Mucosa of descending colon (tissue), 3 donors: ENCODE data around the gene EOMES. TPM values are rescaled to one million over a fixed set of nuclear protein-coding genes. Genes with fewer than 3 reads are reported as not detected.

Experiments
- ATAC-seq: fragments of 200-7000 bp; cut with Tn5 transposase; one replicate; pipeline ENCODE4 v1.9.1; 2020; ENCODE audit warnings: mild to moderate bottlenecking, moderate library complexity
- DNase-seq, 3 donors: peaks; one replicate each; pipeline ENCODE4 v3.0.0-alpha.2; 2020
- H3K36me3 ChIP-seq: fragments of 200-600 bp; one replicate; pipeline ENCODE4 v1.8.0; 2021; ENCODE audit warnings: low read depth, mild to moderate bottlenecking
- H3K4me1 ChIP-seq: fragments of 200-600 bp; one replicate; pipeline ENCODE4 v1.8.0; 2021; ENCODE audit warnings: low read depth, mild to moderate bottlenecking
- H3K4me3 ChIP-seq: fragments of 200-600 bp; one replicate; pipeline ENCODE4 v1.8.0; 2021; ENCODE audit warnings: mild to moderate bottlenecking
- H3K9me3 ChIP-seq: fragments of 200-600 bp; one replicate; pipeline ENCODE4 v1.8.0; 2021; ENCODE audit warnings: mild to moderate bottlenecking
- intact Hi-C, 2 donors: fragments of 100-400 bp; cut with DNase I in 1 of 2; cut with micrococcal nuclease in 1 of 2; formaldehyde crosslinking; loops; one replicate each; pipeline versions ENCODE4 v1.11.0 to v1.11.1; 2022; cut with DNase I, micrococcal nuclease
- total RNA-seq, 3 donors: library from RNA; stranded (reverse); fragmentation: NEBNext Ultra II Directional in 2 of 3; extraction: Animal tissue kit (Norgen Biotek cat#: 25700) in 2 of 3; gene quantifications; one replicate each; pipeline versions ENCODE4 v1.2.1 to v1.2.4, GENCODE V29; 2021 to 2023
- TF ChIP-seq, protein P1 (sequence below): fragments of 200-600 bp; IDR thresholded peaks from one replicate; pipeline ENCODE4 v1.8.0; 2022; ENCODE audit warnings: antibody characterized with exemption, mild to moderate bottlenecking
- donor health status: DM: no; HTN: no; CAD: no; lungs with moderate emphysema.
- donor health status: DM: no; HTN: no; CAD: no.
- donor health status: DM: no; HTN: yes; CAD: no.

EOMES gene
- total RNA-seq, 3 donors from 2014 or later = 0.32 to 0.46 TPM; not detected in 1

DNA sequence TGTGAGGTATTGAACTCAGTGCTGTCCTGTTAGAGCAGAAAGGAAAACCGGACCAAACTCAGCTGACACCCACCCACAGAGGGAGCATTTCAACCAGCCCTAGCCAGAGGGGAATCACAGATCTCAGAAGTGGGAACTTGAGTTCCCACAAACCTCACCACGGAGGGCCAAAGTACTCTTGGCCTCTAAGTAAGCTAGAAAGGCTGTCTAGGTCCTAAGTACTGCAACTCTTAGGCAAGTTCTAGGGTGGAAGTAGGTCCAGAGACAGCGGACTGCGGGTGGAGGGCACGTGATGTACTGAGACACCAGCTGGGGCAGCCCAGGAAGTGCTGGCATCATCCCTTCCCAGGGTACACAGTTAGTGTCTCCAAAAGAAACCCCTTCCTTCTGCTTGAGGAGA lies 34.1 kb downstream of the EOMES start:
- Histone ChIP-seq H3K36me3 (no peaks in the 10 kb centered on the region), H3K4me1 (no peaks in the 10 kb centered on the region), H3K4me3 (no peak overlapping the region), H3K9me3 (no peaks in the 10 kb centered on the region)
- TF ChIP-seq, protein P1, sequence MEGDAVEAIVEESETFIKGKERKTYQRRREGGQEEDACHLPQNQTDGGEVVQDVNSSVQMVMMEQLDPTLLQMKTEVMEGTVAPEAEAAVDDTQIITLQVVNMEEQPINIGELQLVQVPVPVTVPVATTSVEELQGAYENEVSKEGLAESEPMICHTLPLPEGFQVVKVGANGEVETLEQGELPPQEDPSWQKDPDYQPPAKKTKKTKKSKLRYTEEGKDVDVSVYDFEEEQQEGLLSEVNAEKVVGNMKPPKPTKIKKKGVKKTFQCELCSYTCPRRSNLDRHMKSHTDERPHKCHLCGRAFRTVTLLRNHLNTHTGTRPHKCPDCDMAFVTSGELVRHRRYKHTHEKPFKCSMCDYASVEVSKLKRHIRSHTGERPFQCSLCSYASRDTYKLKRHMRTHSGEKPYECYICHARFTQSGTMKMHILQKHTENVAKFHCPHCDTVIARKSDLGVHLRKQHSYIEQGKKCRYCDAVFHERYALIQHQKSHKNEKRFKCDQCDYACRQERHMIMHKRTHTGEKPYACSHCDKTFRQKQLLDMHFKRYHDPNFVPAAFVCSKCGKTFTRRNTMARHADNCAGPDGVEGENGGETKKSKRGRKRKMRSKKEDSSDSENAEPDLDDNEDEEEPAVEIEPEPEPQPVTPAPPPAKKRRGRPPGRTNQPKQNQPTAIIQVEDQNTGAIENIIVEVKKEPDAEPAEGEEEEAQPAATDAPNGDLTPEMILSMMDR = no peak
- DNase-seq (peak in 1 of 3 donors; percentile 7), ATAC-seq (no peak)
- intact Hi-C loops = loop anchor here in 1 of 2 donors (10.0 kb wide), 1 partner anchor 373 kb away; no protein-coding TSS in a partner anchor

DNA sequence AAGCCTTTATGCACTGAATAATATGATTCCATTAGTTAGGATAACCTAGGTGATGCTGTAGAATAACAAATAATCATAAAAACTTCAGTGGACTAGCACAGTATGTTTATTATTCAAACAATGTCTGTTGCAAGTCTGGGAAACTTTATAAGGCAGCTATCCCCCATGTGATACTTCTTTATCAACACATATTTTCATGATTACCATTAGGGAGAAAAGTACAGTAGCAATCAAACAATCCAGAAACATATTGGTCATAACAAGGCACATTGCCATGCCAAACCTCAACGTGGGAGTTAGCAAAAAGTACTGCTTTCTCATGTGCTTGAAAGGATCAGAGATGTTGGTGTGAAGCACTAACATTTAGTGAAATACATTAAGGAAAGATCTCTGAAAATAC lies 35.5 kb downstream of the EOMES start:
- H3K4me1 ChIP-seq = no peaks in the 10 kb centered on the region
- H3K4me3 ChIP-seq = no peak overlapping the region
- DNase-seq (no peak), ATAC-seq (no peak)
- intact Hi-C loops = loop anchor here in 1 of 2 donors (10.0 kb wide), 1 partner anchor 372 kb away; no protein-coding TSS in a partner anchor
- no peaks in the 10 kb centered on the region for H3K9me3 ChIP-seq
- no peaks in the 10 kb centered on the region for H3K36me3 ChIP-seq
- TF ChIP-seq, protein P1 = no peak

DNA sequence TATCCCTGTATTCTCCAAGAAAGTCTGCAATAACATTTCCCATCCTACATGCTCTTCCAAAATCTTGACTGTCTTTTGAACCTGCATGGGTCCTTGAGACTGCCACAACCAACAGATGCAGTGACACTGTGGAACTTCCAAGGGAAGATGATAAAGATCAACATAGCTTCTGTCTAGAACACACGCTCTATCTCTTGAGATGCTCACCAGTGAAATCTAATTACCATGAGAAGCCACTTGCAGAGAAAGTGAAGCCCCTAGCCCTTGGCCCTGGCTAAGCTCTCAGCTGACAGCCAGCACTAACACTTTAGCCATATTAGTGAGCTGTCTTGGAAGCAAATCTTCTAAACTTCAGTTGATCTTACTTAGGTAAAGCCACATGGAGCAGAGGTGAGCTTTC lies 36.6 kb downstream of the EOMES start:
- H3K4me1 ChIP-seq = no peaks in the 10 kb centered on the region
- intact Hi-C loops = loop anchor here in 1 of 2 donors (10.0 kb wide), 1 partner anchor 371 kb away; no protein-coding TSS in a partner anchor
- DNase-seq (no peak), ATAC-seq (no peak)
- H3K9me3 ChIP-seq = no peaks in the 10 kb centered on the region
- H3K4me3 ChIP-seq = no peak overlapping the region
- H3K36me3 ChIP-seq = no peaks in the 10 kb centered on the region
- TF ChIP-seq, protein P1 = no peak

DNA sequence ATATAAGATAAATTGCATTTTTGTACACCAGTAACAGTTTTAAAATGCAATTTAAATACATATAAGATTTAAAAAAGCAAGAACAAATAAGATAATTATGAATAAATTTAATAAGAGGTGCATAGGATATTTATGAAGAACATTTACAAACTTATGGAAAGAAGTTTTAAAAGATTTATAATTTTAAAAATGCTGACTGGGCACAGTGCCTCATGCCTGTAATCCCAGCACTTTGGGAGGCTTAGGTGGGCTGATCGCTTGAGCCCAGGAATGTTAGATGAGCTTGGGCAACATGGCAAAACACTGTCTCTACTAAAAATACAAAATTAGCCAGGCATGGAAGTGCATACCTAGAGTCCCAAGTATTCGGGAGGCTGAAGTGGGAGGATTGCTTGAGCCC lies 37.8 kb downstream of the EOMES start:
- TF ChIP-seq, protein P1 = no peak
- Histone ChIP-seq H3K9me3 (no peaks in the 10 kb centered on the region), H3K4me1 (no peaks in the 10 kb centered on the region), H3K4me3 (no peak overlapping the region), H3K36me3 (no peaks in the 10 kb centered on the region)
- no peak for DNase-seq
- ATAC-seq = no peak
- intact Hi-C loops = loop anchor here in 1 of 2 donors (10.0 kb wide), 1 partner anchor 370 kb away; no protein-coding TSS in a partner anchor

DNA sequence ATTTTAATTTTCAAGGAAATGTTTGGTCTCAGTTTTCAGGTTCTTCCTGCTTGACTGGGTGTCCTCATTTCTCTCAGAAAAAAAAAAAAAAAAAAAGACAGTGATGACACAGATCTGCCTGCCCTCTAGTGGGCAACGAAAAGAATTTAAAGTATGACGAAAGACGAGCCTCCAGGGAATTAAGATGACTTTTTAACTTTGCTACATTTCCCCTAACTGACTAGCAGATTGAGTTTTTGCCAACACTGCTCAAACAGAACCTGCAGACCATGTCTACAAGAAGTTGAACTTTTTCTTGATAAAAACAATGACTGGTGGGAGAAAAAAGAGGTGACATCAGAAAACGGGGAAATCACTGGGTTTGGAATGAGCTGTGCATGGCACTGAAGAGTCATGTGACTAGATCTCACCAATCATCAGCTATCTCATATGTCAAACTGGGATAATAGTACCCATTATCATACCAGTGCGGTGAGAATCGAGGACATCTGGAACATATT lies 40.8 kb downstream of the EOMES start:
- DNase-seq (peak in 1 of 3 donors; percentile 37), ATAC-seq (peak; percentile 87)
- Histone ChIP-seq H3K36me3 (no peaks in the 10 kb centered on the region), H3K4me1 (no peaks in the 10 kb centered on the region), H3K4me3 (no peak overlapping the region), H3K9me3 (no peaks in the 10 kb centered on the region)
- TF ChIP-seq, protein P1 = peak; percentile 41
- intact Hi-C loops = loop anchor here in 1 of 2 donors (10.0 kb wide), 1 partner anchor 366 kb away; no protein-coding TSS in a partner anchor
